ENCODE measurements around the gene HNRNPUL1. TPM values are rescaled to one million over a fixed set of nuclear protein-coding genes. Genes with fewer than 3 reads are reported as not detected.
A peak's percentile ranks its signal among the peaks of the same experiment; 100 is the strongest.

Gene HNRNPUL1
- total and polyA plus RNA-seq, 2 of the 8 experiments (the other 6 are each of a cell fraction or from before 2014, with no cell fraction given), result 99.5 to 264 TPM

GRCh38 chr19:41226053-41226873, 37.9 kb upstream of the HNRNPUL1 start:
- H3K56ac ChIP-seq (replicated peaks; ENCODE audit: insufficient read length, low read depth, low read length), result no peak overlapping the region
- no peaks in the 10 kb centered on the region for H3K9me3 ChIP-seq (ENCODE audit: insufficient read depth in 2 of 2, low read depth in 1 of 2, low read length in 1 of 2)
- H3K36me3 ChIP-seq (ENCODE audit: control insufficient read depth in 2 of 4, insufficient read depth in 4 of 4, low read length in 3 of 4), result peaks cover 0 to 21% (median 3%) of the 10 kb centered on the region in 4 experiments; a peak in 4 of 8 replicates
- H3K4me3 ChIP-seq (ENCODE audit: extremely low read depth in 1 of 4, insufficient read depth in 2 of 4, low read depth in 3 of 4, low read length in 4 of 4), result peak overlapping the region; percentile 24 to 56 (median 38)
- H3K18ac ChIP-seq (ENCODE audit: extremely low read depth, low read length), result peak overlapping the region; percentile 88
- peak overlapping the region; percentile 96 for H2AK5ac ChIP-seq (ENCODE audit: low read depth, low read length)
- H3K79me2 ChIP-seq (ENCODE audit: control insufficient read depth in 1 of 2, insufficient read depth in 2 of 2, low read length in 2 of 2), result peaks cover 0 to 4% of the 10 kb centered on the region in 2 experiments; a peak in 1 of 4 replicates
- H3K4me1 ChIP-seq (replicated peaks in 1 of 4; ENCODE audit: control insufficient read depth in 3 of 4, insufficient read depth in 4 of 4, low read length in 3 of 4), result peaks cover 8 to 26% (median 17%) of the 10 kb centered on the region in 4 experiments
- H2BK15ac ChIP-seq (ENCODE audit: low read length), result peak overlapping the region; percentile 99
- peaks cover 16% of the 10 kb centered on the region for H3K23me2 ChIP-seq (ENCODE audit: low read depth, low read length)
- peak overlapping the region; percentile 63 for H4K5ac ChIP-seq (ENCODE audit: insufficient read length, low read depth, low read length)
- WGBS, 2 experiments (ENCODE audit: extremely low coverage in 1 of 2, insufficient coverage in 1 of 2, insufficient read length in 1 of 2, insufficient replicate concordance in 2 of 2, low coverage in 1 of 2, low lambda C conversion rate in 2 of 2, missing lambda C conversion rate in 1 of 2), result 32% methylated on average over 43 of the region's 67 CpGs; no CpG with 5 or more reads in 1 of the 2 experiments
- H4K20me1 ChIP-seq (replicated peaks in 1 of 2; ENCODE audit: control insufficient read depth in 1 of 2, insufficient read depth in 2 of 2, low read length in 2 of 2), result peaks cover 0 to 11% of the 10 kb centered on the region in 2 experiments
- peak overlapping the region; percentile 100 for H3K4ac ChIP-seq (replicated peaks; ENCODE audit: insufficient read length, low read depth, low read length)
- ChIA-PET POLR2A (ENCODE audit: partially characterized antibody) (interaction anchor here (0.8 to 4.7 kb wide), 16 partner anchors 9 to 535 kb away, joined by 3 to 66 read pairs (median 4); partner anchors contain the start of gene HNRNPUL1), CTCF (ENCODE audit: partially characterized antibody) (interaction anchor here (0.5 to 1.5 kb wide), 8 partner anchors 16 to 337 kb away, joined by 3 to 6 read pairs (median 3); partner anchors contain the start of gene HNRNPUL1)
- peaks cover 11% of the 10 kb centered on the region for H3K79me1 ChIP-seq (ENCODE audit: low read depth, low read length)
- no peak overlapping the region for H2AFZ ChIP-seq (ENCODE audit: low read length)
- DNase-seq (ENCODE audit: low read depth in 1 of 2, low spot score in 2 of 2) (peak in 1 of 2 experiments; percentile 79), FAIRE-seq (no peak)
- peak overlapping the region; percentile 89 for H4K8ac ChIP-seq (ENCODE audit: extremely low read depth, insufficient read depth, low read length)
- H3K9ac ChIP-seq (replicated peaks in 1 of 4; ENCODE audit: extremely low read depth in 1 of 4, low read depth in 3 of 4, low read length in 3 of 4), result peak overlapping the region in 3 of 4 experiments; percentile 54 to 64 (median 58); a peak in 5 of 7 replicates
- peak overlapping the region; percentile 100 for H2BK12ac ChIP-seq (ENCODE audit: low read depth, low read length)
- no peaks in the 10 kb centered on the region for H3K27me3 ChIP-seq (replicated peaks in 1 of 4; ENCODE audit: control insufficient read depth in 3 of 4, extremely low read depth in 1 of 4, insufficient read depth in 3 of 4, low read length in 3 of 4)
- peak overlapping the region; percentile 54 for H3K27ac ChIP-seq (ENCODE audit: low read depth, low read length)
- H3K23ac ChIP-seq (ENCODE audit: insufficient read length), result no peak overlapping the region
- peak overlapping the region; percentile 71 to 93 for H3K4me2 ChIP-seq (ENCODE audit: insufficient read depth in 1 of 2, low read depth in 2 of 2, low read length in 2 of 2)
- peak overlapping the region; percentile 0 for H3K14ac ChIP-seq (ENCODE audit: insufficient read length)
- peak overlapping the region; percentile 98 for H4K91ac ChIP-seq (replicated peaks; ENCODE audit: insufficient read length, low read length)
- peak overlapping the region; percentile 97 for H2BK120ac ChIP-seq (replicated peaks; ENCODE audit: low read depth, low read length)
- H2BK20ac ChIP-seq (ENCODE audit: low read length), result peak overlapping the region; percentile 92; the same call in 1 of the 2 replicates
- H2BK5ac ChIP-seq (ENCODE audit: low read depth, low read length), result peak overlapping the region; percentile 85
- TF ChIP-seq KDM1A (IDR thresholded peaks at IDR 0.05; ENCODE audit: borderline replicate concordance, low read length) (0 out of 2 replicates have a peak, but pooled peaks have one; percentile 70), KDM4A (IDR thresholded peaks at IDR 0.05; ENCODE audit: low read depth, low read length, severe bottlenecking) (peak; percentile 53), TEAD4 (IDR thresholded peaks at IDR 0.05; ENCODE audit: low read depth, low read length) (peak; percentile 26; the same call in 1 of the 2 replicates), ATF3 (IDR thresholded peaks at IDR 0.05; ENCODE audit: insufficient read depth, low read depth, low read length) (no peak), ASH2L (IDR thresholded peaks at IDR 0.05; ENCODE audit: low read length) (peak; percentile 94), SIRT6 (IDR thresholded peaks at IDR 0.05; ENCODE audit: low read length) (no peak), MAX (IDR thresholded peaks at IDR 0.05) (peak; percentile 50; the same call in 1 of the 2 replicates), TAF1 (IDR thresholded peaks at IDR 0.05; ENCODE audit: low read depth, low read length) (peak; percentile 62; the same call in 1 of the 2 replicates), RAD21 (IDR thresholded peaks at IDR 0.05 in 1 of 2, conservative IDR thresholded peaks at IDR 0.05 in 1 of 2; ENCODE audit: low read depth in 2 of 2, low read length in 2 of 2) (no peak), POLR2AphosphoS5 (IDR thresholded peaks at IDR 0.05; ENCODE audit: low read depth, low read length) (peak; percentile 8; the same call in 1 of the 2 replicates)
